Left ventricle myocardium inferior (tissue), 1 donor: Measurements from ENCODE around the gene MEX3A. TPM values are rescaled to one million over a fixed set of nuclear protein-coding genes. Genes with fewer than 3 reads are reported as not detected.

Source experiments
- DNase-seq: peaks from one replicate; pipeline ENCODE4 v3.0.0-alpha.2; 2020
- H3K27ac ChIP-seq: fragments of 200-600 bp; replicated peaks from 2 replicates; pipeline ENCODE4 v1.8.0; 2021
- H3K27me3 ChIP-seq: fragments of 200-600 bp; 2 replicates; pipeline ENCODE4 v1.8.0; 2021; ENCODE audit warnings: low read depth
- H3K36me3 ChIP-seq: fragments of 200-600 bp; 2 replicates; pipeline ENCODE4 v1.8.0; 2021
- H3K4me1 ChIP-seq: fragments of 200-600 bp; 2 replicates; pipeline ENCODE4 v1.8.0; 2021
- H3K4me3 ChIP-seq: fragments of 200-600 bp; 2 replicates; pipeline ENCODE4 v1.8.0; 2021; ENCODE audit warnings: mild to moderate bottlenecking, moderate library complexity
- H3K9me3 ChIP-seq: fragments of 200-600 bp; replicated peaks from 2 replicates; pipeline ENCODE4 v1.8.0; 2021
- intact Hi-C: fragments of 100-400 bp; cut with micrococcal nuclease; formaldehyde crosslinking; loops from one replicate; pipeline ENCODE4 v1.11.0; 2022
- total RNA-seq: library from RNA; stranded (reverse); fragmentation: NEBNext Ultra II Directional; extraction: Animal tissue kit (Norgen Biotek cat#: 25700); gene quantifications from one replicate; pipeline ENCODE4 v1.2.1, GENCODE V29; 2021
- TF ChIP-seq, protein P1 (sequence below): fragments of 200-600 bp; IDR thresholded peaks from 2 replicates; pipeline ENCODE4 v1.8.0; 2021; ENCODE audit warnings: antibody characterized with exemption, mild to moderate bottlenecking, borderline replicate concordance
- donor health status: DM: no; HTN: yes; CAD: no; lungs with severe emphysema.

Gene MEX3A
- total RNA-seq, 1 donor from 2014 or later = 0.16 TPM

DNA sequence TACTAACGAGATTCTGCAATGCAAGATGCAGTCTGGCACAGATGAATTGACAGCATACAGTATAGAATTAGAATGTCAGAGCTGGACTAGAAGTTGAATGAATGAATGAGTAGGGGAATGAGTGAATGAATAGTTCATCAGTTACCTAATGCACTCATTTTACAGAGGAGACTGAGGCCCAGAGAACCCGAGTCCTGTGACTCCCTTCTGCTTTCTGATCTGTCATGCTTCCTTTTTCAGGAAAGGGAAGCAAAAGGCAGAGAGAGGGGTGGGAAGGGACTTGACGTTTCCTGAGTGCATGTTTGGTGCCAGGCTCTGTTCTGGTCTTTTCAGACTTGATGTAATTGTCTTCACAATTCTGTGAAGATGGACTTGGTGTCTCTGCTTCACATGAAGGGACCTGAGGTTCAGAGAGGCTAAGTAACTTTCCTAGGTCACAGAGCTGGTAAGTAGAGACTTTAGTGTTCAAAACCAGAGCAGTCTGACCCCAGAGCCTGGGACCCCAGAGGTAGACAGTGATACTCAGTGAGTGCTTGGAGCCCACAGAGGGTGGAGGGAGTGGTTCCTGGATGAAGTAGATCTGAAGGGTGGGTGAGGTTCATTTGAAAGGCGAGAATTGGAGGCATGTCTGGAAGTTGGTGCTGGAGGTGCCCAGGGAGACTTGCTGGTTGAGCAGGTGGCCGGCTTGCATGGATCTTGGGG, 8.0 kb upstream of the MEX3A start:
- Histone ChIP-seq H3K4me1 (peaks cover 23% of the 10 kb centered on the region), H3K27ac (no peak overlapping the region), H3K4me3 (no peak overlapping the region), H3K27me3 (no peaks in the 10 kb centered on the region), H3K9me3 (no peaks in the 10 kb centered on the region), H3K36me3 (no peaks in the 10 kb centered on the region)
- intact Hi-C loops = loop anchor here (5.0 kb wide), 1 partner anchor 137 kb away; no protein-coding TSS in a partner anchor
- TF ChIP-seq, protein P1, sequence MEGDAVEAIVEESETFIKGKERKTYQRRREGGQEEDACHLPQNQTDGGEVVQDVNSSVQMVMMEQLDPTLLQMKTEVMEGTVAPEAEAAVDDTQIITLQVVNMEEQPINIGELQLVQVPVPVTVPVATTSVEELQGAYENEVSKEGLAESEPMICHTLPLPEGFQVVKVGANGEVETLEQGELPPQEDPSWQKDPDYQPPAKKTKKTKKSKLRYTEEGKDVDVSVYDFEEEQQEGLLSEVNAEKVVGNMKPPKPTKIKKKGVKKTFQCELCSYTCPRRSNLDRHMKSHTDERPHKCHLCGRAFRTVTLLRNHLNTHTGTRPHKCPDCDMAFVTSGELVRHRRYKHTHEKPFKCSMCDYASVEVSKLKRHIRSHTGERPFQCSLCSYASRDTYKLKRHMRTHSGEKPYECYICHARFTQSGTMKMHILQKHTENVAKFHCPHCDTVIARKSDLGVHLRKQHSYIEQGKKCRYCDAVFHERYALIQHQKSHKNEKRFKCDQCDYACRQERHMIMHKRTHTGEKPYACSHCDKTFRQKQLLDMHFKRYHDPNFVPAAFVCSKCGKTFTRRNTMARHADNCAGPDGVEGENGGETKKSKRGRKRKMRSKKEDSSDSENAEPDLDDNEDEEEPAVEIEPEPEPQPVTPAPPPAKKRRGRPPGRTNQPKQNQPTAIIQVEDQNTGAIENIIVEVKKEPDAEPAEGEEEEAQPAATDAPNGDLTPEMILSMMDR = no peak
- DNase-seq = no peak

DNA sequence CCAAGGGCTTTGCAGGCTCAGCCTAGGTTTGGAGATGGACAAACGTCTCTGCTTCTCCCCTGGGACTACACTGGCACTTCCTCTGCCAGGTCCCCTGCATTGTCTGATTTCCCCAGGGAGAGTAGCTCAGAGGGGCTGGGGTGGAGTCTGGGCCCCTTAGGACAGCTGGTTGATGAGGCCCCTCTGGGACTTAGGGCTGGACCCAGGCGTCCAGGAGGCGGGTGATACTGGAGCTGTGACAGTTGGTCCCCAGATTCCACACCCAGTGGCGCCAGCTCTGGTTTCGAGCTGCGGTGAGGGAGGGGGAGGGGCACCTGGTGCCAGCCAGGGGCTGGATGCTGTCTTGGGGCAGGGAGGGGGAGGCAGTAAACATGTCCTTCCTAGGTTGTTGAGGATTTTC, 7.4 kb upstream of the MEX3A start:
- Histone ChIP-seq H3K36me3 (no peaks in the 10 kb centered on the region), H3K4me1 (peaks cover 23% of the 10 kb centered on the region), H3K27ac (no peak overlapping the region), H3K27me3 (no peaks in the 10 kb centered on the region), H3K9me3 (no peaks in the 10 kb centered on the region), H3K4me3 (no peak overlapping the region)
- TF ChIP-seq, protein P1 = no peak
- intact Hi-C loops = loop anchor here (5.0 kb wide), 1 partner anchor 138 kb away; no protein-coding TSS in a partner anchor
- DNase-seq = no peak

DNA sequence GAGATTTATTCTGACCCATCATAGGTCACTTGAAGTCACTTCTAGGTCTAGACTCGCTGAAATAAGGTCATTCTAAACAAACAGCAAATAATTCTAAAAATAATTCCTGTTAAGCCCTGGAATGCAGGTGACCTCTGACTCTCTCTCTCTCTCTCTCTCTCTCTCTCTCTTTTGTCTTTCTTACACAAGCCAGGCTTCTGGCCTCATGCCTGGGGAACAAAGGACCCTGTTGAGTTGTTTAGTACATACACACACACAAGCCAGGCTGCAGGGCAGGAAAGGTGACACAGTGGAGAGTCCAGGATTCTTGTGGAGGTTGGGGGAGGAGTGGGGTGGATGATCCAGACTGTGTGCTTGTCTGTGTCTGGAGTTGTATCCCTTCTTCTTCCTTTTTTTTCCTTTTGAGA, 4.0 kb upstream of the MEX3A start:
- intact Hi-C loops = no loop called here
- Histone ChIP-seq H3K9me3 (no peaks in the 10 kb centered on the region), H3K36me3 (no peaks in the 10 kb centered on the region), H3K27me3 (no peaks in the 10 kb centered on the region), H3K4me3 (no peak overlapping the region), H3K4me1 (peaks cover 50% of the 10 kb centered on the region), H3K27ac (peak overlapping the region; percentile 45)
- peak; percentile 50 for DNase-seq
- TF ChIP-seq, protein P1 = no peak

DNA sequence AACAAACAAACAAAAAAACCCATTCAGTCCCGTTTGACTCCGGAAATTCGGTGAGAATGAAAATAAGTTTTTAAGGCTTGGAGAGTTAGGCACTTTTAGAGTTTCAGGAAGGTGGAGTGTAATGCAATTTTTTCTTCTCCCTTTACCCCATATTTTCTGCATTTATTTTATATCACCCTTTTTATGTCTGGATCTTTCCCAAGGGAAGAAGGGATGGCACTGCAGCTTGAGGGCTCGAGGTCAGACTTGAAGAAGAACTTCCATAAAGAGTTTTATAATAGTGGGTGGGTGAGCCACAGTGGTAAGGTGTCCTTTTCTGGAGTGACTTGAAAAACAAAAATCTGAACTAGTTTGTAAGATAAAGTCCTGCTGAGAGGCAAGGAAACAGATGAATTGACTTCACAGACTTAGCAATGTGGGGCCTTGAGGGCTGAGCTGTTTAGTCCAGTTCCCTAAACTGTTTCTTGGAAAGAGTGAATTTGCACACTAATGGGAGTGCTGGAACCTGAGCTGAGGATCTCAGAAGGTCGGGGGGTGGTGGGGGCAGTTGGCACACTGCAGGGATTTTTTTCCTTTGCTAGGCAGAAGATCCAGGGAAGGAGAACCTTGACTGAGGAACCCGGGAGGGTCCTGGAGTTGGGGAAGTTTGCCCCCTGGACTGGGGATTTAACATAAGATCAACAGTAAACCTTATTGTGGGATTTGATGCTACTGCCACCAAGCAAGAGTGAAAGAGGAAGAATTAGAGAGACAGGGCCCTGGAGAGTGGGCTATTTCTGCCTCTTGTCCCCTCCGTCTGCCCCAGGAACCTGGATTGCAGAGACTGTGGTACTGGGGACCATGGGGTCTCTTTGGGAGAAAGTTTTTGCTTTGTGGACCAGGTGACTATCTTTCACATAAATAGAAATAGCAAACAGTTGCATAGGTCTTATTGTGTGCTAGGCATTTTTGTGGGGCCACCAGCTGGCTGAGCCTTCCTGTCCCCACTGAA, 1.8 kb upstream of the MEX3A start:
- peaks cover 43% of the 10 kb centered on the region for H3K4me1 ChIP-seq
- TF ChIP-seq, protein P1 = no peak
- no peaks in the 10 kb centered on the region for H3K27me3 ChIP-seq
- no peaks in the 10 kb centered on the region for H3K36me3 ChIP-seq
- no peak for DNase-seq
- no peak overlapping the region for H3K27ac ChIP-seq
- no peak overlapping the region for H3K4me3 ChIP-seq
- intact Hi-C loops = no loop called here
- H3K9me3 ChIP-seq = no peaks in the 10 kb centered on the region

DNA sequence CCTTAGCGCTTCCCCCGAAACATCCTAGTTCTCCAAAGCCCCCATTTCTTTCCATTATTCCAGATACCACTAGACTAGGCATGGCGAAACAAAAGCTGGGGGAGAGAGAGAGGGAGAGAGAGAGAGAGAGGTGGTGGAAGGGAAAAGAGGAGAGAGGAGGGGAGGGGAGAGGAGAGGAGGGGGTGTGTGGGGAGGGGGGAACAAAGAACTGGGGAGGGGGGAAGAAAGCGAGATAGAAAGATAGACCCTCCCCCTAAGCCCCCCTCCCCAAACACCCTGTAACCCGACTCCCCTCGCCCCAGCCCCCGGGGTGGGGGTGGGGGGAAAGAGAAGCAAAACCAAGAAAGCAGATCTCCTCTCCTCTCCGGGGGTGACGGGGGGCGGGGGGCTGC, 352 bp downstream of the MEX3A start:
- intact Hi-C loops = no loop called here
- Histone ChIP-seq H3K4me3 (peak overlapping the region; percentile 92), H3K4me1 (peaks cover 40% of the 10 kb centered on the region), H3K27ac (no peak overlapping the region), H3K9me3 (no peaks in the 10 kb centered on the region), H3K36me3 (no peaks in the 10 kb centered on the region), H3K27me3 (no peaks in the 10 kb centered on the region)
- TF ChIP-seq, protein P1 = no peak
- DNase-seq = no peak
